Suppressor macrophage treated with lipopolysaccharide for 1 hour (primary cell): ENCODE results near the gene ESAM.

Source experiments
- DNase-seq, 3 donors: peaks; one replicate each; pipeline ENCODE4 v3.0.0-alpha.2; 2020 to 2022

Gene ESAM

DNA sequence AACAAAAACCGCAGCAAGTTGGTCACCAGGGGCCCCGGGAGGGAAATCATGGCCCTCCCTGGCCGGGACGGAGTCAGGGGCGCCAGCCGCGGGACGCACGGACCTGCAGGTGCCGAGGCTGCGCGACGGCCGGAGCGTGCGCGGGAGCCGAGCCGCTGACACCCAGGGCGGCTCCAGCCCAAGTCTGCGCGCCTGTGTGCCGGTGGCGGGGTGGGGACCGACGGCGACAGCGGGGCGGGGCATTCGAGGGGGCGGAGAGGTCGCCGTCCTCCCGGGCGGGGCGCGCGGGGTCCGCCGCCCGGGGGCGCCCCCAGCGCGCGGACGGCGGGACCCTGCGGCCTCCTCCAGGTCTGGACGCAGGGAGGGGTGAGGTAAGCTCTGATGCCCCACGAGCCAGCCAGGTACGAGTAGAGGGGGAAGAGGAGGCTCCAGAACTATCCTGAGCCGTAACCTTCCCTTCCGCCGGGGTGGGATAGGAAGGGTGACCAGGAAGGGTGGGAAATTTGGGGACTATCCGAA lies at the start of gene ESAM:
Gene ESAM (minus strand): TSS at position 186 of the 519 bp plus-strand sequence. CDS start 136 bp downstream, at position 50.
- DNase-seq = peak; percentile 25 to 68 (median 39)

GRCh38 chr11:124811399-124812125 lies 49.5 kb upstream of the ESAM start:
- DNase-seq = no peak

DNA sequence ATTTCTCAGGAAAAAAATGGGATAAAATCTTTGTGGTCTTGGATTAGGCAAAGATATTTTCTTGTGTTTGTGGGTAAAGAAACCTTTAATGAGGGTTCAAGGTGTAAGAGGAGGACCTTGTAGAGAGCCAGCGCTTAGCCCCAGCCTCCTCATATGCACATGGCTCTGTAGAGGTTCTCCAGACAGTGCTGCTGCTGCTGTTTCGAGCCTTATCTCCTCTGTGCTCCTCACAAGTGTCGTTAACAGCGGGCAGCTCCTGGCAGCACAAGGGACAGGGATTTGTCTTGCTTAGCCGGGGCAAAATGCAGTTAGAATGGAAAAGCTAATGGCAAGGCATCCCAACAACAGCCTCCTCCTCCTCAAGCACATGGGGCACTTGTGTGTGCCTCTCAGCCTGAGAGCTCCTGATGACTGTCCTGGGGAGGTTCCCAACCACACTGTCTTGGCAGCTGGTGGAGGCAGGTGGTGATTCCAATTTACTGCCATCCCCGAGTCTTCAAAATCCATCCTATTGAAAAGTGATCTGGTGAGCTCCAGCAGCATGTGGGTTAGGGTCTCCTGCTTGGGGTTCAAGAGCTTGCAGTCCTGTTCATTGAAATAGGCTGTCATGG lies 45.7 kb upstream of the ESAM start:
- no peak for DNase-seq

- no peak for DNase-seq
These were observed 45.1 kb upstream of the ESAM start for GRCh38 chr11:124807201-124807600.

GRCh38 chr11:124804884-124805283 lies 42.8 kb upstream of the ESAM start:
- DNase-seq = no peak

DNA sequence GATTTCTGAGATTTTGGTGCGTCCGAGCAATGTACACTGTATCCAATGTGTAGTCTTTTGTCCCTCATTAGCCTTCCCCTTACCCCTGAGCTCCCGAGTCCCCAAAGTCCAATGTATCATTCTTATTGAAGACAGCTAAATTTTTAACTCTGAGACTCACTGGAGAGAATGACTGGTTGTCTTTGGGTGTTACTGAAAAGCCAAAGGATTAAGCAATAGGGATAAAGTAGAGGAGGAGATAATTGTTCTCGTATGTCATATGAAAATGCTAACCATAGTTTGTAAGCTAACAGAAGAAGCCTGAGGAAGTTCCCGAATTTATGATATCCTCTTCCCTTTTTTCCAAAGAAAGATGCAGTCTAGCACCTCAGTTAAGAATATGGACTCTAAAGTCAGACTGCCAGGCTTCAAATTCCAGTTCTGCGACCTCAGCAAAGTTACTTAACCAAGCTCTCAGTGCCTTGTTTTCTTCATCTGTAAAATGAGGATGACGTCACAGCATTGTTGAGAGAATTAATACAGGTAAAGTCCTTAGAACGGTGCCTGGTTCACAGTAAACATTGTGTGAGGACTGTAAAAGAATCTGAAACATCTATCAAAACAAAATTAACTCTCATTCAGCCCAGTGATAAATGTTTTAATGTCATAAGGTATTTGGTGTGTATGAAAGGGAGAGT lies 39.7 kb upstream of the ESAM start:
- DNase-seq = peak in 1 of 3 donors; percentile 20

DNA sequence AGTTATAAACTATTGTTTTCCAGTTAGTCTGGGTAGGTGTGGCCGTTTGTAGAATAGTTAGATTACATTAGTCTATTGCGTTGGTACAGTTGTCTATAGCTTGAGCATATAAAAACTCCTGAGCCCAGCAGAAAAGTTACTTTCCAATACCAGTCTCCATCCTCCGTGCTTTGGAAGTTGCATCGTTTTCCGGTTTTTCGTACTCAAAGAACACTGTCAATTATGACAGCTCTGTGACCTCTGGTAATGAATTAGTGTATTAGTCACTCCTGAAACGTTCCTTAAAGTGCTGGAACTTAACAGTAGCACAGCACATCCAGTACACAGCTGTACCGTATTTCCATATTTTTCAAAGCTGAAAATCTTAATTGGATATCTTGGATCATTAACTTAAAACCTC lies 38.9 kb upstream of the ESAM start:
- peak; percentile 33 to 75 (median 71) for DNase-seq

- peak; percentile 81 to 92 (median 88) for DNase-seq
These were observed 38.3 kb upstream of the ESAM start, which contains the start of gene MSANTD2 for GRCh38 chr11:124800226-124800929. Gene MSANTD2 (minus strand): TSS chr11:124800406. CDS start chr11:124800380, 26 bp downstream.

- peak; percentile 39 to 59 (median 45) for DNase-seq
These were observed 37.5 kb upstream of the ESAM start for GRCh38 chr11:124799348-124800225.

- no peak for DNase-seq
These were observed 36.9 kb upstream of the ESAM start for GRCh38 chr11:124798991-124799347.

DNA sequence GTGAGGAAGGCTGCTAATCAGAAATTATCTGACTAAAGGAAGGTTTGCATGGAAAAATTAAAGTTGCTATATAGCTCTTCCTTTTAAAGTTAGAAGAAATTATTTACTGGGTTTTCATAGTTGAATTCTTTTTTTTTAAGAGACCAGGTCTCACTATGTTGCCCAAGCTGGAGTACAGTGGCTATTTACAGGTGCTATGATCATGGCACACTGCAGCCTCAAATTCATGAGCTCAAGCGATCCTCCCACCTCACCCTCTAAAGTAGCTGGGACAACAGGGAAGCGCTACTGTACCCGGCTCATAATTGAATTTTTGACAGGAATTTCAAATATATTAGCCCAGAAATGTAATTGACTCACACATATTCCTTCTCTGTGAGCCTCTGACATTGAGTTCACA lies 34.2 kb upstream of the ESAM start:
- DNase-seq = peak in 1 of 3 donors; percentile 20

DNA sequence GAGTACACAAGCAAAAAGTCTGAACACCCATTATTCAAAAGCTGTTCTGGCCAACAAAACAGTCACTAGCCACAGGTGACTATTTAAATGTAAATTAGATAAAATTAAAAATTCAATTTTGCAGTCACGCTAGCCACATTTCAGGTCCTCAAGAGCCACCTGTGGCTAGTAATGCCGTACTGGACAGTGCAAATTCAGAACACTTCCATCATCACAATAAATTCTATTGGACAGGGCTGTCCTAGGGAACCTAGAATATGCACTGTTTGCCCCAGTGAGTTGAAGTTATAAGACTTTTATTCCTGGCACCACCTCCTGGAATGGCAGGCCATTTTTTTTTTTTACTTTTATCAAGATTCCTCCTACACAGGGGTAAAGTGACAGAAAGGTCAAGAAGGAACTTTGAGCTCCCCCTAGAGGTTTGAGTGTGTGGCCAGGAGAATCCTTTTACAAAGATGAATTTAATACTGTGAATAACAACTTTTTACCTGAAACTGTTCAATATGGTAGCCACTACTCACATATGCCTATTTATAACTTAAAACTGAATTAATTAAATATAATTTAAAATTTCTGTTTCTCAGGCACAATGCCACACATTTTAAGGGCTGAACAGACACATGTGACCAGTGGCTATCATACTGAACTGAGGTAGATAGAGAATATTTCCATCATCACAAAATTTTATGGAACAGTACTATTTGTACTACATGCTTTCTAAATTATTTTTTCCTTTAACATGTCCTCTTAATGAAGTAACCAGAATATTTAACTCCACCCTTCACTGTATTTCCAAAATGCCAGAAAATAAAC lies 31.6 kb upstream of the ESAM start:
- peak; percentile 78 to 81 (median 81) for DNase-seq

GRCh38 chr11:124791626-124792341 lies 29.7 kb upstream of the ESAM start:
- DNase-seq = peak; percentile 6 to 68 (median 46)

- no peak for DNase-seq
These were observed 26.4 kb upstream of the ESAM start for GRCh38 chr11:124788521-124788920.

GRCh38 chr11:124784051-124784450 lies 22.0 kb upstream of the ESAM start:
- no peak for DNase-seq

- no peak for DNase-seq
These were observed 20.9 kb upstream of the ESAM start for GRCh38 chr11:124783002-124783401.

DNA sequence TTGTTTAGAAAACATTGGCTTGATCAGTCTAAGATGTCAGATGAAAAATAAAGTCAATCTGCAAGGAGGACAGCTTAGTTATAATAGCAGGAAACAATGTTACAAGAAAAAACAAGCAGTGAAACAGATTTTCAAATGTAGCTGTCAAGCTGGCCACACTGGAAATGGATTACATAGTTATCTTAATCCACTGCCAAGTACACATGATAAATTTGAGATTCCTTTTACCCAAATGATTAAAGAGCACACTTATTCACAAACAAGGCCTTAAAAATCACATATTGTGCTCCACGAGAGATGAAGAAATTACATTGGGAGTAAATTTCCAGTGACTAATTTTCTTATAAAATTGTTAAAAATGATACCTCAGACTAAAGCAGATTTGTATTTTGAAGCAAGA lies 17.5 kb upstream of the ESAM start:
- no peak for DNase-seq

DNA sequence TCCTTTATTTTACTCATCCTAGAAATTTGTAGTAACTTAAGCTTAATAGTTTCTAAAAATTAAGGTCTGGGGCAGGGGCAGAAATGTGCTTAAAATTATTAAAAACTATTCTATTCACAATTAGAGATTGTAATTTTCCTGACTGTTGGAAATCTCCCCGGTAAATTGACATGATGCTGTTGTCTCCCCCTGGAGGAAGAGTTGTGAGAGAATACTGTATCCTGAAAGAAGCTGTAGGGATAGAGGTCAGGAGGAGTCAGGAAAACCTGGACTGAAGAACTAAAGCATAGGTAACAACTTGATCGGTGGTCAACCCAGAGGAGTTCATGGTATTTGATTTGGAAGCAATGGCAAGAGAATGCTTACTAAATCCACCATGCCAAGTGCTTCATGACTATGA lies 16.2 kb upstream of the ESAM start:
- no peak for DNase-seq

DNA sequence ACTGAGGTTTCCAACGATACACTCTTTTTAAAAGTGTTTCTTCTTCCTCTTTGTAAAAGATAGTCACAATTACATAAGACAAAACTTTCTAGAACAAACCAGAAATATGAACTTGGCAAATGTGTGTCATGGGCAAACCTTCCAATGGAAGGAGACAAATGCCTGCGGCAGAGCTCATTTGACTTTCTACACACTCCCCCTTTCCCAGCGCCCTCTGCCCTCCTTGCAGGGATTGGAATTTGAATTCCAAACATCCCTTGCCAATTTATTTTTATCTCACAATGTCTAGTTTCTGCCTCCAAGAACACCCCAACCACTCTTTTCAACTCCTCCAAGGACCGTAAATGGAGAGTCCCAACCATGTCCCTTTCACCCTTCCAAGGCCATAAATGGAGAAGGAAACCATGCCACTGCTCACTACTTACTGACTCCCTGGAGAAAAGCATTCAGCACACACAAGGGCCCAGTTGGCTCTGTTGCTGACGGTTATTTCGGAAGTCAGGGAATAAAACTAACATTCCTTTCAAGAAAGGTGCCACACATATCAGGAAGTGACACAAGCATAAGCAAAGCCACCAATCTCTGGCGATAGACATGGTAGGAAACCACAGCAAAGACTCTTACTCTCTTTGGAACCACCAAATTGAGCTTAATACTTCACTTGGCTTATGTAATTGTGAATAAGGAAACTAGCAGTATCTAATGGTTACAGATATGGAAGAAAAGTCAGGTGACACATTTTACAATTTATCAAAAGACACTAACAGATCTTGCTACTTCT lies 15.0 kb upstream of the ESAM start:
- DNase-seq = no peak

- peak; percentile 47 to 62 (median 50) for DNase-seq
These were observed 8.9 kb upstream of the ESAM start for GRCh38 chr11:124770959-124771358.
